ENCODE results near the gene NFIB. TPM values are rescaled to one million over a fixed set of nuclear protein-coding genes. Genes with fewer than 3 reads are reported as not detected.

Gene NFIB
- total RNA-seq, 2 donors from 2014 or later: 53.0 to 54.0 TPM

DNA sequence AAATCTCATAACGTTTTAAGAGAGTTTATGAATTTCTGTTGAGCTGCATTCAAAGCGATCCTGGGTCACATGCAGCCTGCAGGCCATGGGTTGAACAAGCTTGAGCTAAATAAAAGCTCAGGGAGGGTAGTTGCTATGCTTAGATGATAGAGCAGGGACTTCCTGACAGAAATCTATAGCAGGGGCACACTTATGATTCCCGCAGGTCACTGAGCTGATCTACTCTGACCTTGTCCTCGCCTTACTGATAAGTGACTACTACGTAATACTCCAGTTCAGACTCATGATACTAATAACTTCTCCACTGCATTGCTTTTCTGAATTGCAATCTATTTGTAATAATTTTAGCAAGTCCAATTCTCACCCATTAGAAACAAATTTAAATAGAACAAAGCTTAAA is 90.9 kb downstream of the NFIB start:
- Histone ChIP-seq H3K27me3 (no peaks in the 10 kb centered on the region), H3K4me3 (no peak overlapping the region), H3K9me3 (no peaks in the 10 kb centered on the region), H3K36me3 (no peaks in the 10 kb centered on the region), H3K4me1 (no peaks in the 10 kb centered on the region), H3K27ac (no peak overlapping the region), H3K9ac (ENCODE audit: low read depth in 2 of 2, low read length in 2 of 2) (no peak overlapping the region)
- DNase-seq: no peak
- TF ChIP-seq, protein P1, sequence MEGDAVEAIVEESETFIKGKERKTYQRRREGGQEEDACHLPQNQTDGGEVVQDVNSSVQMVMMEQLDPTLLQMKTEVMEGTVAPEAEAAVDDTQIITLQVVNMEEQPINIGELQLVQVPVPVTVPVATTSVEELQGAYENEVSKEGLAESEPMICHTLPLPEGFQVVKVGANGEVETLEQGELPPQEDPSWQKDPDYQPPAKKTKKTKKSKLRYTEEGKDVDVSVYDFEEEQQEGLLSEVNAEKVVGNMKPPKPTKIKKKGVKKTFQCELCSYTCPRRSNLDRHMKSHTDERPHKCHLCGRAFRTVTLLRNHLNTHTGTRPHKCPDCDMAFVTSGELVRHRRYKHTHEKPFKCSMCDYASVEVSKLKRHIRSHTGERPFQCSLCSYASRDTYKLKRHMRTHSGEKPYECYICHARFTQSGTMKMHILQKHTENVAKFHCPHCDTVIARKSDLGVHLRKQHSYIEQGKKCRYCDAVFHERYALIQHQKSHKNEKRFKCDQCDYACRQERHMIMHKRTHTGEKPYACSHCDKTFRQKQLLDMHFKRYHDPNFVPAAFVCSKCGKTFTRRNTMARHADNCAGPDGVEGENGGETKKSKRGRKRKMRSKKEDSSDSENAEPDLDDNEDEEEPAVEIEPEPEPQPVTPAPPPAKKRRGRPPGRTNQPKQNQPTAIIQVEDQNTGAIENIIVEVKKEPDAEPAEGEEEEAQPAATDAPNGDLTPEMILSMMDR (IDR thresholded peaks at IDR 0.05): no peak
- intact Hi-C loops (cut with DNase I): no loop called here

DNA sequence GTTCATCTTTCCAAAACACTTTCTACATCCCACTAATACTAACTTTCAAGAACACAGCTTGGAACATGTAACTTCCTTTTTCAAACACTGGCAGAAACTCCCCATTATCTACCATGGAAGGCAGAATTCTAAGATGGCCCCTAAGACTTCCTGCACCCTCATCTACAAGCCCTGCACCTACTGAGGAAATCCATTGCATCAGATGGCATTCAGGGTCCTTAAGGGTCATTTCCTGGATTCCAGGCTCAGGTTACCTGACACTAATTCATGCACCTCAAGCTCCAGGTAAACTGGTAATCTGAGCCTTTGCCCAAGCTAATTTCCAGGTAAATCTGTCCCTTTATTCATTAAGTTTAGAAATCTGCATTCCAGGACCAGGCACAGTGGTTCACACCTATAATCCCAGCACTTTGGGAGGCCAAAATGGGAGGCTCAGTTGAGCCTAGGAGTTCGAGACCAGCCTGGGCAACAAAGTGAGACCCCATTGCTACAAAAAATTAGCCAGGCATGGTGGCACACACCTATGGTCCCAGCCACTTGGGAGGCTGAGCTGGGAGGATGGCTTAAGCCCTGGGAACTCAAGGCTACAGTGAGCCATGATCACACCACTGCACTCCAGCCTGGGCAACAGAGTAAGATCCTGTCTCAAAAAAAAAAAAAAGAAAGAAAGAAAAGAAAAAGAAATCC is 91.6 kb downstream of the NFIB start:
- no peaks in the 10 kb centered on the region for H3K9me3 ChIP-seq
- H3K4me1 ChIP-seq: no peaks in the 10 kb centered on the region
- no peak overlapping the region for H3K4me3 ChIP-seq
- intact Hi-C loops (cut with DNase I): no loop called here
- no peaks in the 10 kb centered on the region for H3K27me3 ChIP-seq
- no peak overlapping the region for H3K27ac ChIP-seq
- H3K9ac ChIP-seq (ENCODE audit: low read depth in 2 of 2, low read length in 2 of 2): no peak overlapping the region
- TF ChIP-seq, protein P1 (IDR thresholded peaks at IDR 0.05): no peak
- DNase-seq: no peak
- no peaks in the 10 kb centered on the region for H3K36me3 ChIP-seq

DNA sequence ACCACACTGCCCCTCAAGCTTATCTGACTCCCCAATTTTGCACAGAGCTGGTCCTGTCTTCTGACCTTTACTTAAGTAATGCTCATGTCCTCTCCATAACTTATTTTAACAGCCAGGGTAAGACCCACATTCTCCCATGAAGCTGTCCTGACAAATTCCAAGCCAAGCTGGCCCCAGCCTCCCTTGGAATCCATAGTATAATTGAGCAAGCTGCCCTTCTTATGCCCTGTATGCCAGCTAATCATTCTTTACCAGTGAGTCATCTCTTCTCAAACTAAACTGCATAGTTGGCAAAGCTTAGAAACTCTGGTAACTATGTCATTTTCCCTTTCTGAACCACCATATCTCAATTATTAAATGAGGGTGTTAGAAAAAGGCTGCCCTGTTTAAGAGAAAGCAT is 92.4 kb downstream of the NFIB start:
- no peak overlapping the region for H3K9ac ChIP-seq (ENCODE audit: low read depth in 2 of 2, low read length in 2 of 2)

DNA sequence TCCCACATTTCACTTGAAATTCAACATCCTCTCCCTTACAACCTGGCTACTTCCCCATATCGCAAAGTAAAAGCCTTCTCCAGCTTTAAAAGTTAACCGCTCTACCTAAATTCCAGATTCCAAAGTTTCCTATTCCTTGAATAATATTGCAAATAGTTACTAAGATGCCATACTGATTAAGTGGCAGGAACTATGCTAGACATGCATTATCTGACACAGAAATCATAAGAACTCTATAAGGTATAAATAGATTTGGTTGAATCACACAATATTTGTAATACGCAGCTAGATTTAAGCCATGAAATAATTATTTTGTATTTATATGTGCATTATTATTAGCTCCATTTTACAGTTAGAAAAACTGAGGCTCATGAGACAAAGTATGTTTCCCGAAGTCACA is 92.8 kb downstream of the NFIB start:
- Histone ChIP-seq H3K9ac (ENCODE audit: low read depth in 2 of 2, low read length in 2 of 2) (no peak overlapping the region), H3K9me3 (no peaks in the 10 kb centered on the region), H3K27ac (no peak overlapping the region), H3K27me3 (no peaks in the 10 kb centered on the region), H3K4me3 (no peak overlapping the region), H3K36me3 (no peaks in the 10 kb centered on the region), H3K4me1 (no peaks in the 10 kb centered on the region)
- TF ChIP-seq, protein P1 (IDR thresholded peaks at IDR 0.05): no peak
- intact Hi-C loops (cut with DNase I): no loop called here
- no peak for DNase-seq

More for the DNA sequence above, 92.4 kb downstream of the NFIB start:
- intact Hi-C loops (cut with DNase I): no loop called here
- Histone ChIP-seq H3K9me3 (no peaks in the 10 kb centered on the region), H3K27me3 (no peaks in the 10 kb centered on the region), H3K36me3 (no peaks in the 10 kb centered on the region), H3K4me1 (no peaks in the 10 kb centered on the region), H3K27ac (no peak overlapping the region), H3K4me3 (no peak overlapping the region)
- TF ChIP-seq, protein P1 (IDR thresholded peaks at IDR 0.05): no peak
- no peak for DNase-seq

DNA sequence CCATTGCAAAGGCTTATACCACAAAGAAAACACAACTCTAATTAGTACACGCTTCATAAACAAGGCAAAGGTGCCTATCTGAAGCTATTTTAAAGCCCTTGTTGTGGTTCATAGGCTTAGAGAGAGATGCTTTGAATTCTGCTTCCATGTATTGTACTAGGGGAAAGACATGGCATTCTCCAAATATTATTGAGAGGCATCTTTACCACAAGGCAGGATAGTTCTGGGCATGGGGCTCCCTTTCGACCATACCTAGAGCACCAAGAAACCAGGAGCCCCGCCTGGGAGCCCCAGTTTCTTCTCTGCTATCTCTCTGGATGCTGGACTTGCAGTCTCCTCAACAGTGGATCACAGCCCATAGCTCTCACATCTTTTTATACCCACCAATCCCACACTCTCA is 93.7 kb downstream of the NFIB start:
- Histone ChIP-seq H3K9me3 (no peaks in the 10 kb centered on the region), H3K27me3 (no peaks in the 10 kb centered on the region), H3K4me1 (no peaks in the 10 kb centered on the region), H3K36me3 (no peaks in the 10 kb centered on the region), H3K9ac (ENCODE audit: low read depth in 2 of 2, low read length in 2 of 2) (no peak overlapping the region), H3K27ac (no peak overlapping the region), H3K4me3 (no peak overlapping the region)
- intact Hi-C loops (cut with DNase I): no loop called here
- TF ChIP-seq, protein P1 (IDR thresholded peaks at IDR 0.05): no peak
- no peak for DNase-seq

Measured in colonic mucosa (tissue), 4 donors.